Muscle layer of duodenum (tissue), 2 donors: ENCODE measurements around the gene SLC45A1.

ENCODE experiments used
- H3K27ac ChIP-seq: one replicate; pipeline ENCODE4 v1.7.0; 2013; ENCODE audit warnings: mild to moderate bottlenecking, low read length
- H3K27me3 ChIP-seq: one replicate; pipeline ENCODE4 v1.7.0; 2013; ENCODE audit warnings: low read depth, mild to moderate bottlenecking, control low read depth, low read length
- H3K36me3 ChIP-seq, 2 donors: one replicate each; pipeline ENCODE4 v1.7.0; 2013; ENCODE audit warnings: low read length in 2 of 2, control low read depth in 1 of 2, mild to moderate bottlenecking in 1 of 2; ENCODE audit not compliant: insufficient read depth in 2 of 2, control insufficient read depth in 1 of 2
- H3K4me1 ChIP-seq, 2 donors: one replicate each; pipeline ENCODE4 v1.7.0; 2013; ENCODE audit warnings: low read length in 2 of 2, mild to moderate bottlenecking in 2 of 2, control low read depth in 1 of 2, moderate library complexity in 1 of 2; ENCODE audit not compliant: insufficient read depth in 2 of 2, control insufficient read depth in 1 of 2
- H3K4me3 ChIP-seq, 2 donors: one replicate each; pipeline ENCODE4 v1.7.0; 2013; ENCODE audit warnings: low read length in 2 of 2, low read depth in 1 of 2, mild to moderate bottlenecking in 1 of 2
- H3K9me3 ChIP-seq, 2 donors: one replicate each; pipeline ENCODE4 v1.7.0; 2013; ENCODE audit warnings: low read length in 2 of 2, control low read depth in 1 of 2, mild to moderate bottlenecking in 1 of 2; ENCODE audit not compliant: control insufficient read depth in 1 of 2
- donor health status: healthy.

SLC45A1 gene

GRCh38 chr1:8312235-8313218 is 5.4 kb upstream of the SLC45A1 start:
- Histone ChIP-seq H3K4me3 (no peak overlapping the region), H3K9me3 (no peaks in the 10 kb centered on the region), H3K36me3 (no peaks in the 10 kb centered on the region), H3K4me1 (peaks cover 4 to 6% of the 10 kb centered on the region in 2 donors), H3K27ac (no peak overlapping the region), H3K27me3 (no peaks in the 10 kb centered on the region)

GRCh38 chr1:8313231-8313630 is 4.7 kb upstream of the SLC45A1 start:
- no peaks in the 10 kb centered on the region for H3K36me3 ChIP-seq
- H3K27ac ChIP-seq, result no peak overlapping the region
- no peaks in the 10 kb centered on the region for H3K27me3 ChIP-seq
- peaks cover 4 to 10% of the 10 kb centered on the region in 2 donors for H3K4me1 ChIP-seq
- no peaks in the 10 kb centered on the region for H3K9me3 ChIP-seq
- no peak overlapping the region for H3K4me3 ChIP-seq

DNA sequence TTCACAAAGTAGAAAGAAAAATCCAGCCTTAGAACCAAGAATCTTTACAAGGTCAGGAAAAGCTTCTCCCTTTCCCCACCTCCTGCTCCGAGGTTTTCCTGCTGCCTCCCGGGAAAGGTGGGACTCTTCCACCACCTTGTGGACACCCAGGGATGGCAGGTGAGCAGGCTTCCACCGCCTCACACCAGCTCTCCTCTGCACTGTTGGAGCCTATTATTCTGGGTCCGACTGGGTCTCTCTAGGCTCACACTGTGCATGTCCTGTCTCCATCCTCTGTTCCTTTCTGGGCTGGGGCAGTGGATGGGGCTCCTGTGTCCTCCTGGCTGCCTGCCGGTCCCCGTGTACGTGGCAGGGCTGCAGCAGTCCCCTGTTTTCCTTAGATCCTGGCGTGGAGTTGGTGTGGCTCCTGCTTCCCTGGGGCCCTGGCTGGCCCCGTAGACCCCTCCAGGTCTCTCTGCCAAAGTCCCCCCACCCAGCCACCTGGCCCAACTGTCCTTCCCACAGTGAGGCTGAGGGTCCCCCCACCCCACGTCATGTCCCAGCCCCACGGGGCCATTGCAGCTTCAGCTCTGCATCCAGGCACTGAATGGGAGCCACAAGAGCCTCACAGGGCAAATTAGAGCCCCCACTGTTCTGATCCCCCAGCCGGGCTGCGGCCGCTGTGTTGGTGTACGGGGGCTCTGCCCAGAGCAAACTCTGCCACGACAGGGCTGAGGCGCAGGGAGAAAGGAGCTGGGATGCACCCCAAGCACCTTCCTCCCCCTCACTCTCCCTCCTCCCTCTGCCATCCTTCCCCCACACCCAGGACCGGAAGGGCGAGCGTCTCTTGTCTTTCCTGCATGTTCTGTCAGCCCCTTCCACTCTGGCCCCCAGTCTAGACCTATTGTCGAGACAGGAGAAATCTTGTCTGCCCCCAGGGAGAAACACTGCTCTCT is 3.3 kb upstream of the SLC45A1 start:
- Histone ChIP-seq H3K9me3 (no peaks in the 10 kb centered on the region), H3K36me3 (no peaks in the 10 kb centered on the region), H3K4me1 (peaks cover 4 to 14% of the 10 kb centered on the region in 2 donors), H3K27me3 (no peaks in the 10 kb centered on the region), H3K27ac (no peak overlapping the region), H3K4me3 (no peak overlapping the region)

DNA sequence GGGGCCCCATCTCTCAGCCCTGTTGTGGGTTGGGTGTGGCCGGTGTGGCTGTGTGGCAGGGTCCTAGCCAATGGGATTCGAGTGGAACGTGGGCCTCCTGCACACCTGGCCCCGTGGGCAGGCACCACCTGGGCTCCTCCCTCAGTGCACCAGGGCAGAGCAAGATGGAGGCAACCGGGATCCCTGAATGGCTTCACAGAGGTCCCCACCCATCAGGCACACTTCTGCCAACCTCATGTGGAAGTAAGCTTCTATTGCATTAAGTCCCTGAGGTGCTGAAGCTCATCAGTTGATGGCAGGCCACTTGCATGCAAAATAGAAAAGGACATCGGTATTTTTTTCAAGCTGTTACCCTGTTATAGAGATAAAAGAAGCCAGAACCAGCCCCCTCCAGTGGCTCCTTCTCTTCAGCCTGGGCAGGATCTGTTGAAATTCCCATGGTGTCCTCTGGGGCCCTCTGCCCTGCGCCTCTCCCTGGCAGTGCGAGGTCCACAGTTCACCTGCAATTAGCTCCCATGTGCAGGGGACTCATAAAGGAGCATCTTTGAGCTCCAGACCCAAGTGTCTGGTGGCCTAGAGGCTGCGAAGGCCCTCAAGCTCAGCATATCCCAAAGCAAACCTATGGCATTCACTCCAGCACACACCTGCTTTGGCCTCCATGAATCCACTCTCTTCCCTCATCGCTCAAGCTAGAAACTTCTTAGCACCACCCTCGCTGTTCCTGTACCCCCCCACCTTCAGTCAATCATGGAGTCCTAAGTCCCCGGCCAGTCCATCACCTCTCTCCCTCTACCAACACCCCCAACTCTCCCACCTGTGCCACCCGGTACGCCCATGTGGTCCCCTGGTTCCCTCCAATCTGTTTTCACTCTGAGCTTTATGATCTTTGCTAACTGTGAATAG is 2.1 kb upstream of the SLC45A1 start:
- no peak overlapping the region for H3K4me3 ChIP-seq
- peaks cover 4 to 14% of the 10 kb centered on the region in 2 donors for H3K4me1 ChIP-seq
- no peaks in the 10 kb centered on the region for H3K9me3 ChIP-seq
- H3K27ac ChIP-seq, result no peak overlapping the region
- no peaks in the 10 kb centered on the region for H3K27me3 ChIP-seq
- H3K36me3 ChIP-seq, result no peaks in the 10 kb centered on the region

DNA sequence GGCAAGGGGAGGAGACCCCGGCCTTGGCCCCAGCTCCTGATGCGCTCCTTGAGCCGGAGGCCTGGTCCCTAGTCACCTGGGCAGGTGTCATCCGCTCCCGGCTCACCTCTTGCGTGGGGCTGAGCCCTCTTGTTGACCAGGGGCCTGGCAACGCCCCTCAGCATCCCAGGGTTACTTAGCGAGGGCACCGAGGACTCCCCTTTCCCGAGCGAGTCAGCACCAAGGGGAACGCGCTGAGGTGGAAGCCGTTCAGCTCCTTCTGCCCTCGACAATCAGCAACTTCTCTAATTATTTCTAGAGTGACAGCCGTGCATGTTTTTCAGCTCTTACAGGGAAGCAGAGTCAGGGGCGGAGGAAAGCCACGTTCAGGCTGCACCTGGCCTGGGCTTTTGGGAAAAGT is 522 bp downstream of the SLC45A1 start:
- peak overlapping the region; percentile 63 to 86 for H3K4me3 ChIP-seq
- H3K4me1 ChIP-seq, result peaks cover 0 to 14% of the 10 kb centered on the region in 2 donors
- H3K36me3 ChIP-seq, result no peaks in the 10 kb centered on the region
- no peak overlapping the region for H3K27ac ChIP-seq
- no peaks in the 10 kb centered on the region for H3K9me3 ChIP-seq
- no peaks in the 10 kb centered on the region for H3K27me3 ChIP-seq

DNA sequence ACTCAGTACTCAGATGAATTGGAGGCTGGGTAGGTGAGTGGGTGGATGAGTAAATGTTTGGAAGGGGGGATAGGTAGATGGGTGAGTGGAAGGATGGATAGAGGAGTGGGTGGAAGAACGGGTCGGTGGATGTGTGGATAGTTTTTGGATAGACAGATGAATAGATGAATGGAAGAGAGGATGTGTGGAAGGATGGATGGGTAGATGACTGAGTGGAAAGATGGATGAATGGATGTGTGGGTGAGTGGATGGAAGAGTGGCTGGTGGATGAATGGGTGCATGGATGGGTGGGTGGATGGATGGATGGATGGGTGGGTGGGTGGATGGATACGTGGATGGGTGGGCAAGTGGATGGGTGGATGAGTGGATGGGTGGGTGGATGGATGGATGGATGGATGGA is 3.7 kb downstream of the SLC45A1 start:
- peaks cover 0 to 10% of the 10 kb centered on the region in 2 donors for H3K4me1 ChIP-seq
- no peaks in the 10 kb centered on the region for H3K27me3 ChIP-seq
- H3K36me3 ChIP-seq, result peaks cover 5 to 12% of the 10 kb centered on the region in 2 donors
- H3K9me3 ChIP-seq, result no peaks in the 10 kb centered on the region
- H3K27ac ChIP-seq, result no peak overlapping the region
- no peak overlapping the region for H3K4me3 ChIP-seq

- peaks cover 11 to 19% of the 10 kb centered on the region in 2 donors for H3K36me3 ChIP-seq
- no peak overlapping the region for H3K27ac ChIP-seq
- no peak overlapping the region for H3K4me3 ChIP-seq
- no peaks in the 10 kb centered on the region for H3K9me3 ChIP-seq
- no peaks in the 10 kb centered on the region for H3K4me1 ChIP-seq
- no peaks in the 10 kb centered on the region for H3K27me3 ChIP-seq
Observed at GRCh38 chr1:8323706-8324105, 5.8 kb downstream of the SLC45A1 start.

DNA sequence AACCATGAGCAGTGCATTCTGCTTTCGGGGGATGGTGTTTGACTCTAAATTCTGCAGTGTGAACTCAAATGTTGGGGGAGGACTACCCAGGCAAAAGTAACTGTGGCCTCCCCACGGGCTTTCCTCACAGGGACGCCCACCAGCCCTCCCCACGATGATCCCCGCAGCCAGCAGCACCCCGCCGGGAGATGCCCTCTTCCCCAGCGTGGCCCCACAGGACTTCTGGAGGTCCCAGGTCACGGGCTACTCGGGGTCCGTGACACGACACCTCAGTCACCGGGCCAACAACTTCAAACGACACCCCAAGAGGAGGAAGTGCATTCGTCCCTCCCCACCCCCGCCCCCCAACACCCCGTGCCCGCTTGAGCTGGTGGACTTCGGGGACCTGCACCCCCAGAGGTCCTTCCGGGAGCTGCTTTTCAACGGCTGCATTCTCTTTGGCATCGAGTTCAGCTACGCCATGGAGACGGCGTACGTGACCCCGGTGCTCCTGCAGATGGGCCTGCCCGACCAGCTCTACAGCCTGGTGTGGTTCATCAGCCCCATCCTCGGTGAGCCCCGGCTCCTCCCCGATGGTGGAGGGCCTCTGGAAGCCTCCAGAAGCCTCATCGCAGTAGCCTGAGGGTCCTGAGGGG is 6.4 kb downstream of the SLC45A1 start:
- no peak overlapping the region for H3K4me3 ChIP-seq
- H3K9me3 ChIP-seq, result no peaks in the 10 kb centered on the region
- no peaks in the 10 kb centered on the region for H3K27me3 ChIP-seq
- H3K4me1 ChIP-seq, result no peaks in the 10 kb centered on the region
- peaks cover 11 to 19% of the 10 kb centered on the region in 2 donors for H3K36me3 ChIP-seq
- H3K27ac ChIP-seq, result no peak overlapping the region

GRCh38 chr1:8325771-8326170 is 7.9 kb downstream of the SLC45A1 start:
- Histone ChIP-seq H3K4me3 (no peak overlapping the region), H3K27me3 (no peaks in the 10 kb centered on the region), H3K27ac (no peak overlapping the region), H3K36me3 (peaks cover 11 to 19% of the 10 kb centered on the region in 2 donors), H3K9me3 (no peaks in the 10 kb centered on the region), H3K4me1 (no peaks in the 10 kb centered on the region)

GRCh38 chr1:8326265-8326664 is 8.4 kb downstream of the SLC45A1 start:
- Histone ChIP-seq H3K36me3 (peaks cover 11 to 19% of the 10 kb centered on the region in 2 donors), H3K9me3 (no peaks in the 10 kb centered on the region), H3K27me3 (no peaks in the 10 kb centered on the region), H3K4me1 (no peaks in the 10 kb centered on the region), H3K27ac (no peak overlapping the region), H3K4me3 (no peak overlapping the region)
